Stimulated activated CD8-positive, alpha-beta memory T cell treated with anti-CD3 and anti-CD28 coated beads, Interleukin-15, amount 100 ng/mL, for 4 hours (primary cell): Measurements from ENCODE around the gene KIF17.

Experiments
- DNase-seq, 2 donors: peaks; one replicate each; pipeline ENCODE4 v3.0.0-alpha.2; 2020; ENCODE audit warnings: low read depth in 2 of 2

Gene KIF17

GRCh38 chr1:20626098-20626427, 91.7 kb downstream of the KIF17 start:
- DNase-seq, result no peak

DNA sequence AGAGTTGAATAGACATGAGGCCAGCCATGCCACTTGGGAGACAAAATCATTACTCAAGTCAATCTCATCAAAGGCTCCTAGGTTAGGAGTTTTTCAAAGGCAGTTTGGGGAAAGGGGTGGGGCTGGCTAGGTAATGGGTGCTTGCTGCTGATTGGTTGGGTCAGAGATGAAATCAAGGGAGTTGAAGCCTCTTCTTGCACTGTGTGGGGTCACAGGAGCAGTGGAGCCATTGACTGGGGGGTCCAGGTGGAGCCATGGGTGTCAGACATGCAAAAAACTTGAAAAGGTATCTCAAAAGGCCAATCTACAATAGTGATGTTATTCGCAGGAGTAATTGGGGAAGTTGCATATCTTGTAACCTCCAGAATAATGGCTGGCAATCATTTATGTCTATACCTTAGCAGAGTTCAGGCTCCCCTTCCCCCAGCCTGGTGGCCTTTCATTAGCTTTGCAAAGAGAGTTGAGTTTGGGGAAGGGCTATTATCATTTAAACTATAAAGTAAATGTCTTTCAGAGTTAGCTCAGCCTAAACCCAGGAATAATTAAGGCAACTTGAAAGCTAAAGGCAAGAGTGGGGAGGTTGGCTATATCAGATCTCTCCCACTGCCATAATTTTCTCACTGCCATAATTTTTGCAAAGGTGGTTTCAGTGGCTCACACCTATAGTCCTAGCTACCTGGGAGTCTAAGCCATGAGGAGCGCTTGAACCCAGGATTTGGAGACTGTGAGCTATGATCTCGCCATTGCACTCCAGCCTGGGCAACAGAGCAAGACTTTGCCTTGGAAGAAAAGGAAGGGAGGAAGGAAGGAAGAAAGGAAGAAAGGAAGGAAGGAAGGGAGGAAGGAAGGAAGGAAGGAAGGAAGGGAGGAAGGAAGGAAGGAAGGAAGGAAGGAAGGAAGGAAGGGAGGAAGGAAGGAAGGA, 92.4 kb downstream of the KIF17 start:
- no peak for DNase-seq

- DNase-seq, result no peak
These were observed 93.1 kb downstream of the KIF17 start for GRCh38 chr1:20624709-20625108.

GRCh38 chr1:20621012-20621411, 96.8 kb downstream of the KIF17 start:
- DNase-seq, result no peak

- DNase-seq, result no peak
These were observed 97.8 kb downstream of the KIF17 start for GRCh38 chr1:20619999-20620398.

DNA sequence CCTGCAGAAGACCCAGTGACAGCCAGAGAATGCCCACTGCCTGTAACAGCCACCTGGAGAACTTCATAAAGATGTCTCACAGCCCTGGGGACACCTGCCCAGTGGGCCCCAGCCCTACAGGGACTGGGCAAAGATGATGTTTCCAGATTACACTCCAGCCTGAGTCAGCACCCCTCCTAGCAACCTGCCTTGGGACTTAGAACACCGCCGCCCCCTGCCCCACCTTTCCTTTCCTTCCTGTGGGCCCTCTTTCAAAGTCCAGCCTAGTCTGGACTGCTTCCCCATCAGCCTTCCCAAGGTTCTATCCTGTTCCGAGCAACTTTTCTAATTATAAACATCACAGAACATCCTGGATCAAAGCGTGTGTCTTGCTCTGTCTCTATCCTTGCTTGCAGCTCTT, 99.3 kb downstream of the KIF17 start:
- DNase-seq, result no peak

- no peak for DNase-seq
These were observed 100.8 kb downstream of the KIF17 start for GRCh38 chr1:20616847-20617487.

DNA sequence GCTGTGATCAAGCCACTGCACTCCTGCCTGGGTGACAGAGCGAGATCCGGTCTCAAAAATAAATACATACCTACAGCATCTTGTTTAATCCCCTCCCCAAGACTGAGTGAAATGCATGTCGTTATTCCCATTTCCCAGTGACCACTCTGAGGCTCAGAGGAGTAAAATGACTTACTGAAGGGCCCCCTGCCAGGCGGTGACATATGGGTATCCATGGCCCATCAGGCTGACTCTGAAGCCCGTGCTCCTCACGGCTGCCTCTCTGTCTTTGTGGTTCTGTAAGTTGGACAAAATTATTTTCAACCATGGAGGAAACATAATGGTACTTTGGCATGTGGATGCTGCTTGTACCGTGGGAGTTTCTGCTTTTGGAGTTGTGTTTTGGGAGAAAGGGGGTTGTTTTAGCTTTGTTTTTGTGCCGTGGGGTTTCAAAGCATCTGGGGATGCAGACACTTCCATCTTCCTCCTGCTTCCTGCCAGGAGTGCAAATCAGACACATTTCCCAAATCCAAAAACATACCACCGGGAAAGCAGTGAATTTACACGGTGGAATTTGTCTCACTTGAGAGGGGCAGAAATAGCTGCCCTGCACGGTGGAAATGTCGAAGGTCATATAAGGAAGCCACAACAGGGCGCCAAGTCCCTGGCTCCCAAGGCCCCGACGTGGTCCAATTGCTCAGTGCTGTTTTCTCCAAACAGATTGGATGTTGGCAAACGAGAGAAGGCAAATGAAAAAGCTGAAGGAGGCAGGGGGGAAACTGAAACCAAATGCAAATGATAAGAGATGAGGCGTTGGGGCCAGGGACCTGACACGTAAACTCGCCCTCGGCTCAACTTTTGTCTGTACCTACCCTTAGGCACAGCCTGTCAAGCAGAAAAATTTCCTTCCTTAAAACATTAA, 101.6 kb downstream of the KIF17 start:
- DNase-seq, result no peak

DNA sequence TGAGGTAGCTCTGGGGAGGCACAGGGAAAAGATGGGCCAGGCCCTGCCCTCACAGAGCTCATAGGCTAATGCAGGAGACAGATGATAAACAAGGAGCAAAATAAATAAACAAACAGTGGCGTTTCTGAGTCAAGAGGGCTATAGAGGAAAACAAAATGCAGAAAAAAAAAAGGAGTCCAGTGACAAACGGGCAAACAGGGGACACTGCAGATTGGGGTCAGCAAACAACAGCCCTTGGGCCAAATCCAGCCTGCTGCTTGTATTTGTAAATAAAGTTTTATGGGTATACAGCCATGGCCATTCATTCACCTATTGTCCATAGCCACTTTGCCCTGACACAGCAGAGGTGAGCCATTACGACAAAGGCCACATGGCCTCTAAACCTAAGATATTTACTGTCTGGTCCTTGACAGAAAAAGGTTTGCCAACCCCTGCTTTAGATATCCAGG, 103.7 kb downstream of the KIF17 start:
- DNase-seq, result no peak
